NB4 (cell line): ENCODE measurements around the gene ZNF287.

Experiments used
- POLR2A ChIP-seq: IDR thresholded peaks from 2 replicates; pipeline ENCODE4 v1.6.1; 2011; ENCODE audit warnings: mild to moderate bottlenecking; ENCODE audit not compliant: insufficient read length; ENCODE audit errors: extremely low read depth
- TF ChIP-seq, protein P1 (sequence below): IDR thresholded peaks from one replicate; pipeline ENCODE4 v1.5.1; 2012; ENCODE audit warnings: low read depth, low read length
- TF ChIP-seq, protein P2 (sequence below): IDR thresholded peaks from 2 replicates; pipeline ENCODE4 v1.6.1; 2011; ENCODE audit warnings: low read depth, low read length

DNA sequence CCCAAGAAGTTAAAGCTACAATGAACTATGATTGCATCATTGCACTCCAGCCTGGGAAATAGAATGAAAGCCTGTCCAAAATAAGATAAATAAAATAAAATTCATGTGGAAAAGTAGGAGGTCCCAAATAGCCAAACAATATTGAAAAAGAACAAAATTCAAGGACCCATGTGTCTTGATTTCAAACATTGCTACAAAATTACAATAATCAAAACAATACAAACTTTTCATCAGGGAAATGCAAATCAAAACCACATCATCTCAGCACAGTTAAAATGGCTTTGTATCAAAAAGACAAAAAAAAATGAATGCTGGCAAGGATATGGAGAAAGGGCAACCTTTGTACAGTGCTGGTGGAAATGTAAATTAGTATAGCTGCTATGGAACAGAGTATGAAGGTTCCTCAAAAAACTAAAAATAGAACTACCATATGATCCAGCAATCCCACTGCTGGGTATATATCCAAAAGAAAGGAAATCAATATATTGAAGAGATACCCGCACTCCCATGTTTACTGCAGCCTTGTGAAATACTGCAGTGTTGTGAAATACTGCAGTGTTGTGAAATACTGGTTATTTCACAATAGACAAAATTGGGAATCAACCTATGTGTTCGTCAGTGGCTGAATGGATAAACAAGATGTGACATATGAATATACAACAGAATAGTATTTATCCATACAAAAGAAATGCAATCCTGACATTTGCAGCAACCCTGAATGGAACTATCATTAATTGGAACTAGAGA is 24.5 kb upstream of the ZNF287 start:
- TF ChIP-seq, protein P1, sequence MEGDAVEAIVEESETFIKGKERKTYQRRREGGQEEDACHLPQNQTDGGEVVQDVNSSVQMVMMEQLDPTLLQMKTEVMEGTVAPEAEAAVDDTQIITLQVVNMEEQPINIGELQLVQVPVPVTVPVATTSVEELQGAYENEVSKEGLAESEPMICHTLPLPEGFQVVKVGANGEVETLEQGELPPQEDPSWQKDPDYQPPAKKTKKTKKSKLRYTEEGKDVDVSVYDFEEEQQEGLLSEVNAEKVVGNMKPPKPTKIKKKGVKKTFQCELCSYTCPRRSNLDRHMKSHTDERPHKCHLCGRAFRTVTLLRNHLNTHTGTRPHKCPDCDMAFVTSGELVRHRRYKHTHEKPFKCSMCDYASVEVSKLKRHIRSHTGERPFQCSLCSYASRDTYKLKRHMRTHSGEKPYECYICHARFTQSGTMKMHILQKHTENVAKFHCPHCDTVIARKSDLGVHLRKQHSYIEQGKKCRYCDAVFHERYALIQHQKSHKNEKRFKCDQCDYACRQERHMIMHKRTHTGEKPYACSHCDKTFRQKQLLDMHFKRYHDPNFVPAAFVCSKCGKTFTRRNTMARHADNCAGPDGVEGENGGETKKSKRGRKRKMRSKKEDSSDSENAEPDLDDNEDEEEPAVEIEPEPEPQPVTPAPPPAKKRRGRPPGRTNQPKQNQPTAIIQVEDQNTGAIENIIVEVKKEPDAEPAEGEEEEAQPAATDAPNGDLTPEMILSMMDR: no peak
- TF ChIP-seq POLR2A: no peak
- TF ChIP-seq, protein P2, sequence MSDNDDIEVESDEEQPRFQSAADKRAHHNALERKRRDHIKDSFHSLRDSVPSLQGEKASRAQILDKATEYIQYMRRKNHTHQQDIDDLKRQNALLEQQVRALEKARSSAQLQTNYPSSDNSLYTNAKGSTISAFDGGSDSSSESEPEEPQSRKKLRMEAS: no peak
